ENCODE data around the gene PLCL1. TPM values are rescaled to one million over a fixed set of nuclear protein-coding genes. Genes with fewer than 3 reads are reported as not detected.
"Not testable (repeated sequence)": the region's sequence is repeated elsewhere in the genome, so short reads cannot be mapped to it uniquely, and the experiment has no call there.

Gene PLCL1
- total RNA-seq, 2 donors from 2014 or later = 0.14 to 0.95 TPM

DNA sequence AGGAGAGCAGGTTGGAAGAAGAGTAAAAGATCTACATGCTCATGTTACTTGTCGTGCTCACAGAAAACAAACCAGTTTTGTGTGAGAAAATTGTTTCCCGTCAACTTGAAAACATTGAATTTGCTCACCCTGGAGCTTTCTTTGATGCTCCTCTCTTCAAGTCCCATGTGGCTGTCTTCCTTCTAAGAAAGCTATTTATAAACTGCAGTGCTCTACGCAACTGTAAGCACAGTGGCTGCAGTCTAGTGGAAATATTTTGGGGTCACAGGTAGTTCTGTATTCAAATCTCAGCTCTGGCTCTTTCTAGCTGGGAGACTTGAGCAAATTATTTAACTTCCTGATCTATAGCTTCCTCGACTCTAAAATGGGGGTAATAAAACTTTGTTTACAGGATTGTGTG is 211.8 kb downstream of the PLCL1 start:
- H3K27me3 Mint-ChIP-seq = no peaks in the 10 kb centered on the region
- peaks cover 15% of the 10 kb centered on the region for H3K9me3 Mint-ChIP-seq
- no peaks in the 10 kb centered on the region for H3K4me1 Mint-ChIP-seq (ENCODE audit: low read depth in 2 of 2)
- no peak for ATAC-seq
- DNase-seq (ENCODE audit: low spot score) = no peak
- H3K4me3 Mint-ChIP-seq = no peak overlapping the region
- no peak overlapping the region for H3K27ac Mint-ChIP-seq
- peaks cover 7% of the 10 kb centered on the region for H3K36me3 Mint-ChIP-seq

DNA sequence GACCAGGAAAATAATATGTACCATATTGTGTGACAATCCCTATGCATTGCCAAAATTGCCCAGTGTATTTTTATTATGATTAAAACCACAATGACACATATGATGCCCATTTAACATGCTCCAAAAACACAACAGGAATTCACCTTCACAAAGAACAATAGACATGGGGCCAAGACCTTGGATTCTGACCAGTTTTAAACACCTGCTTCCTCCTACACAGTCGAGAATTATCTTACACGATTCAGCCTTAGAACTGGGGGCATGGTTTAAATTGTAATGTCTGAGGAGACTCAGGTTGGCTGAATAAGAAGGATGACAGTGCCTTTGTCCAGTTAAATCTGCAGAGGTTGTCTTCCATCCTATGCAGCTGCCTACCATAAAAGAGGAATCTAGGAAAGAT is 212.7 kb downstream of the PLCL1 start:
- no peak for ATAC-seq
- no peak overlapping the region for H3K4me3 Mint-ChIP-seq

DNA sequence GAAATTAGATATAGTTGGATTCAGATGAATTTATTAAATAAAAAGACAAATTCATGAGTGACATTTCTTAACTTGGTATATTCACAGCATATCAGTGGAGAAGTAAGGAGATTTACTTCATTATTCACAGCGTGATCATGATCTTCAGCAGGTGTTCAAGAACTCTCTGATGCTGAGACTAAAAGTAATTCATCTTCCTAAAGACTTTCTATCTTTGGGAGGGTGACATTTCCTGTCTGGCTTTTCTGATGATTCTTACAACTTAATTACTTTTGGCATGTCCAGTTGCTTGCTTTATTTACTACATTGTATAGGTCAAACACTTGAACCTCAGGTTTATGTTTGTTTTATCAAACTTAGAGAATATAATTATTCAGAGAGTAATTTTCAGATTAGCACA is 224.6 kb downstream of the PLCL1 start:
- no peak overlapping the region for H3K4me3 Mint-ChIP-seq
- H3K9me3 Mint-ChIP-seq = no peaks in the 10 kb centered on the region
- ATAC-seq (no peak), DNase-seq (ENCODE audit: low spot score) (no peak)
- no peaks in the 10 kb centered on the region for H3K36me3 Mint-ChIP-seq
- H3K4me1 Mint-ChIP-seq (ENCODE audit: low read depth in 2 of 2) = no peaks in the 10 kb centered on the region
- no peaks in the 10 kb centered on the region for H3K27me3 Mint-ChIP-seq
- H3K27ac Mint-ChIP-seq = no peak overlapping the region

More for the DNA sequence above, 212.7 kb downstream of the PLCL1 start:
- no peak overlapping the region for H3K27ac Mint-ChIP-seq
- no peaks in the 10 kb centered on the region for H3K27me3 Mint-ChIP-seq
- H3K36me3 Mint-ChIP-seq = no peaks in the 10 kb centered on the region
- peaks cover 12% of the 10 kb centered on the region for H3K9me3 Mint-ChIP-seq
- H3K4me1 Mint-ChIP-seq (ENCODE audit: low read depth in 2 of 2) = no peaks in the 10 kb centered on the region
- DNase-seq (ENCODE audit: low spot score) = no peak

DNA sequence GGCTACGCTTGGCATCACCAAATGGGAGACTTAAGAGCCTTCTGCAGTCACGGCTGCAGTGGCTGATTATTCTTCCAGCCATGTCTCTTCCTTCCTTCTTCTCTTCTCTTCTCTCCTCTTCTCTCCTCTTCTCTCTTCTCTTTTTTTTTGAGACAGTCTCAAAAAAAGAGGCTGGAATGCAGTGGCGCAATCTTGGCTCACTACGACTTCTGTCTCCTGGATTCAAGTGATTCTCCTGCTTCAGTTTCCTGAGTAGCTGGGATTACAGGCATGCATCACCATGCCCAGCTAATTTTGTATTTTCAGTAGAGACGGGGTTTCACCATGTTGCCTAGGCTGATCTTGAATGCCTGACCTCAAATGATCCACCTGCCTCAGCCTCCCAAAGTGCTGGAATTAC is 225.2 kb downstream of the PLCL1 start:
- not testable (repeated sequence) for H3K4me1 Mint-ChIP-seq (ENCODE audit: low read depth in 2 of 2); H3K27ac Mint-ChIP-seq; H3K4me3 Mint-ChIP-seq; H3K9me3 Mint-ChIP-seq; DNase-seq (ENCODE audit: low spot score); H3K36me3 Mint-ChIP-seq; H3K27me3 Mint-ChIP-seq; ATAC-seq

DNA sequence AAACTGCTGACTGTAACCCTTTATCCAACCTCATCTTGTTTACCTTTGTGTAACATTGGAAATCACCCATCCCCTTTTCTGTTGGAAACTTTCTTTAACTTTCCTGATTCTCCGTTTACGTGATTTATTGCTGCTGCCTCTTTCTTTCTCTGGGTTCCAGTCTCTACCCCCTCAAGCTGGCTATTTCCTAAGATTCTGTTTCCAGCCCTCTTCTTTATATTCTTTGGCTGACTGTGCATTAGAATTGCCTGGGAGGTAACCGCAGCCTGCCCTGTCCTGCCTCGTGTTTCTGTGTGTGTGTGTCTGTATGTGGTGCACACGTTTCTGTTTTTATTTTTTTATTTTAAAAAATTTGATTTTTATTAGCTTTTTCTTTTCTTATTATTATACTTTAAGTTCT is 229.2 kb downstream of the PLCL1 start:
- Mint-ChIP-seq H3K9me3 (no peaks in the 10 kb centered on the region), H3K4me1 (ENCODE audit: low read depth in 2 of 2) (no peaks in the 10 kb centered on the region)

DNA sequence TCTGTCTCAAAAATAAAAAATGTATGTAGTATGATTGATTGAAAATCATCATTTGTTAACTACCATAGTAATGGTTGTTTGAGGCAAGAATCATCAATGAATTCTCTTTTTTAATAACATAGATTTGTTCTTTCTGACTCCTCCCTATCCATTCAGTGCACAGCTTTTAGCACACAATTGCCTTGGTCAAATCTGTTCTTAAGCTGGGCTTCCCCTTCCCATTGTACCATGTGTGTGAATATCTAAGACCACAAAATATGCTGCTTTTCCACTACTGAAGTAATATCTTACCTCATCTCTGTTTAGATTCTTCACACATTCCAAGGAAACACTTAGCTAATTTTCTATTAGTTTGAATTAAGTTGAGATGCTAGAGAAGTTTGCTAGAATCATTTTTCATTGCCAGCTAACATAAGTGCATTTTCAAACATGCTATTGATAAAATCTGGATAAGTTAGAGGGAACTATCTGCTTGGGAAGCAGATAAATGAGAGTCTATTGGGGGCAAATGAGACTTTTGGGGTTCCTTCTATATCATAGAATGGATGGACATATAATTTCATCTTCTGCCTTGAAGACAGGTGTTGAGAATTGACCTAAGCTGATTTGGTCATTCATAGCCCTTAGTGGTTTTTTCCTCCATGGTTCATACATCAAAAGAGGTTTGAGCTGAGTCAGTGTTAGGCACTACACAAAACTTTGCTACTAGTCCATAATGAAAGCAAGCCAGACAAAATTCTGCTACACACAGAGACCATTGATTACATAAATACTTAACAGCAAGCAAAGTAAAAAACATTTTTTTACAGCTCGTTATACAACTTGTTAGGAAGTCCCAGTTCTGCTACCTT is 231.9 kb downstream of the PLCL1 start:
- DNase-seq (ENCODE audit: low spot score) (no peak), ATAC-seq (no peak)
- no peaks in the 10 kb centered on the region for H3K9me3 Mint-ChIP-seq
- no peaks in the 10 kb centered on the region for H3K36me3 Mint-ChIP-seq
- H3K27ac Mint-ChIP-seq = no peak overlapping the region
- no peaks in the 10 kb centered on the region for H3K27me3 Mint-ChIP-seq
- no peak overlapping the region for H3K4me3 Mint-ChIP-seq
- H3K4me1 Mint-ChIP-seq (ENCODE audit: low read depth in 2 of 2) = no peaks in the 10 kb centered on the region

More for the DNA sequence above, 229.2 kb downstream of the PLCL1 start:
- ATAC-seq = no peak
- H3K27me3 Mint-ChIP-seq = no peaks in the 10 kb centered on the region
- H3K27ac Mint-ChIP-seq = no peak overlapping the region
- H3K36me3 Mint-ChIP-seq = no peaks in the 10 kb centered on the region
- no peak overlapping the region for H3K4me3 Mint-ChIP-seq
- DNase-seq (ENCODE audit: low spot score) = no peak

DNA sequence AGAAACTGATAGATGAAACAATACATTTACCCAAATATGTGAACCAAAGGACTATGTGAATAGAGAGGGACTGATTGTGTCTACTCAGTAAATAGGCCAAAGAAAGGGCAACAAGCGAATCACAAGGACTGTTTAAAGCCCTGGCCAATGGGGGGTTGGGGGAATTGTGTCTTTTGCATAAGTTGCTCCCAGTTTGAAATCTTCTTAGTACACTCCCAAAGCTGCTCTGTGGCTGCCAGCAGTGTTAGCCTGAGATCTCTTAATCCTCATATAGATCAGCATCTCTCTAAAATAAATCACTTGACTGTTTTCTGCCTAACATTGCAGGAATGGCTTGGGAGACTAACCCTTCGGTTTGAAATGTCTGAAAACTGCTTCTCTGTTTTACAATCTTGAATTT is 236.4 kb downstream of the PLCL1 start:
- ATAC-seq = no peak
- no peaks in the 10 kb centered on the region for H3K36me3 Mint-ChIP-seq
- H3K27ac Mint-ChIP-seq = no peak overlapping the region
- H3K4me3 Mint-ChIP-seq = no peak overlapping the region
- no peak for DNase-seq (ENCODE audit: low spot score)
- no peaks in the 10 kb centered on the region for H3K27me3 Mint-ChIP-seq
- no peaks in the 10 kb centered on the region for H3K4me1 Mint-ChIP-seq (ENCODE audit: low read depth in 2 of 2)
- no peaks in the 10 kb centered on the region for H3K9me3 Mint-ChIP-seq

DNA sequence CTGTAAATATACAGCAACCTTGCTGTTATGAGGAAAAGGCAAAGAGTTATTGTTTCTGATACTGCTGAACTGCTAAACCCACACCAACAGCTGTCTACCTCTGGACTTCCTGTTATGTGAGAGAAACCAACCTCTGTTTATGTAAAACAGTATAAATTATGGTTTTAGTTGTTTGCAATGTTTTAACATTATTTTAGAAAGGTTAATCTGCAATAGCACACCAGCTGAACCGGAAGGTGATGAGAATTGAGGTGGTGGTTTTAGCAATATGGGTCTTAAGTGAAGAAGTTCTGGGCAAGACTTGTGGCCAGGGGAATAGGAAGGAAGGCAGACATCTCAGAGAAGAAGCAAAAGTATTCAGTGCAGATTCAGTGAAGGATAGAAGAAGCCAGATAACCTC is 237.8 kb downstream of the PLCL1 start:
- DNase-seq (ENCODE audit: low spot score) = no peak
- ATAC-seq = peak in 1 of 2 donors; percentile 73
- Mint-ChIP-seq H3K4me3 (no peak overlapping the region), H3K27ac (no peak overlapping the region), H3K27me3 (no peaks in the 10 kb centered on the region), H3K36me3 (no peaks in the 10 kb centered on the region), H3K4me1 (ENCODE audit: low read depth in 2 of 2) (no peaks in the 10 kb centered on the region), H3K9me3 (peaks cover 2% of the 10 kb centered on the region)

DNA sequence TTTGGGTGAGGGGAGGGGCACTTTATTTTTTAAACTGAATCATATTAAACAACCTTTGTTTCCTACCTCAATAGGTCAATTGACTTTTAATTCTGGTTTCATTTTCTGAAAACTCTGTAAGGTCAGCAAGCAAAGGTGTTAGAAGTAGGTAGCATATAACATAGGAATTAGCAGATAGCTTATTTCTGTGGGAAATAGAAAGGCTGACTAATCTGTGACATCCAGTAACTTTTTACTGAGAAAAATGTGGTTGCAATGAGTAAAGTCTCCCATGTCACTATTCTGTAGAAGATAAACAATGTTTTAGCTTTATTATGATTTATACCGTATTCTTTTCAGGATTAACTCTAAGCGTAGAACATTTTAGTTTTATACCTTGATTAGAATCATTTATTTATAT is 240.4 kb downstream of the PLCL1 start:
- no peaks in the 10 kb centered on the region for H3K4me1 Mint-ChIP-seq (ENCODE audit: low read depth in 2 of 2)
- DNase-seq (ENCODE audit: low spot score) (no peak), ATAC-seq (no peak)
- no peaks in the 10 kb centered on the region for H3K27me3 Mint-ChIP-seq
- H3K9me3 Mint-ChIP-seq = peaks cover 2% of the 10 kb centered on the region
- no peak overlapping the region for H3K4me3 Mint-ChIP-seq
- no peak overlapping the region for H3K27ac Mint-ChIP-seq
- H3K36me3 Mint-ChIP-seq = no peaks in the 10 kb centered on the region

DNA sequence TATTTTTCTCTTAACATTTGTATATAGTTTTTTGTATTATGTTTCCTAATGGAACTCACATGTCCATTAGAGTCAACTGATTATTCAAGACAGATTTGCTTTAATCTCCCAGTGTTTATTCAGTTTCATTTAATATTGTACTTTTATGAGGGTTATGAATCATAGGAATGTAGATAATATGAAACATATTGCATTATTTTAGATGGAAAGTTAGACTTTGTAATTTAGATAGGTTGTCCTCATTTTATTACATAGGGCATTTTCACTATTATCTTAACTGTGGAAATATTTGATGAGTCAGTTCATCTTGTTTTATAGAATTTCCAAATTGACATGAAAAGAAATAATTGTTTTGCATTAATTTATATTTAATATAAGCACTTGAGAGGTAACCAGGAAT is 240.8 kb downstream of the PLCL1 start:
- no peaks in the 10 kb centered on the region for H3K36me3 Mint-ChIP-seq
- no peak overlapping the region for H3K27ac Mint-ChIP-seq
- DNase-seq (ENCODE audit: low spot score) (no peak), ATAC-seq (no peak)
- H3K4me1 Mint-ChIP-seq (ENCODE audit: low read depth in 2 of 2) = no peaks in the 10 kb centered on the region
- H3K4me3 Mint-ChIP-seq = no peak overlapping the region
- H3K9me3 Mint-ChIP-seq = peaks cover 2% of the 10 kb centered on the region
- H3K27me3 Mint-ChIP-seq = no peaks in the 10 kb centered on the region

DNA sequence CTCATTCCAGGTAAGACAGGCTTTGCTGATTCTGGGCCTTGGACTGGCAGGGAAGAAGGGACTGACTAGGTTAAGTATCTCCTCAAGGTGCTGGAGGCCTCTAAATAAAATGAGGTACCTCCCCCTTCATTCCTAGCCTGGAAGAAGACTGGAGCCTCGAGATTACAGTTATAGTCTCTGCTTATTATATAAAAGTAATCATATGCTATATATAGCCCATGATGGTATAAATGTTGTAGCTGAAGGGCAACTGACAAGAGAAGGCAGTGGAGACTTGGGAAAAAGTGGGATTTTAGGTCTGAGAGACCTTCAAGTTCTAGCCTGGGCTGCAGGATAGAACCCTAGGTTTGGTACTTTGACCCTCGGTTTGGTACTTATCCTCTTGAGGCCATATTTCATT is 248.3 kb downstream of the PLCL1 start:
- no peak for ATAC-seq
- Mint-ChIP-seq H3K36me3 (no peaks in the 10 kb centered on the region), H3K27me3 (no peaks in the 10 kb centered on the region), H3K4me1 (ENCODE audit: low read depth in 2 of 2) (no peaks in the 10 kb centered on the region), H3K9me3 (no peaks in the 10 kb centered on the region), H3K4me3 (no peak overlapping the region), H3K27ac (no peak overlapping the region)
- DNase-seq (ENCODE audit: low spot score) = no peak

DNA sequence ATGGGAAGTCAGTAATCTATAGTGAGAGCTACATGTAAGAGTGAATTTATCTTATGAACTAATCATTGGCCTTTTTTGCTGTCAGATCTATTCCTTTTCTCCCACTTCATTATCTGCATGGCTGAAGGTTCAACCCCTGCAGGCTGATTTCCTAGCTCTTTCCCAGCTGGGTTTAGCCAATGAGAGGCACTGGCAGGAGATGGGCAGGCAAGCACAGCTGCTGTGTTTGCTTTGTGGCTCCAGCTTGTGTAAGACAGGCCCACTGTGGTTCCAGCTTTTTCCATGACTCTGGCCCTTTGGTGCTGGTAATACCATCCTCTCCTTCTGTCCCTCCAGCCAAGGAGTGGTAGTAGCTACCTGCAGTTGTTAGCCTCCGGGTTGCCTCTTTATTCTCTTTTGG is 248.8 kb downstream of the PLCL1 start:
- H3K4me1 Mint-ChIP-seq (ENCODE audit: low read depth in 2 of 2) = no peaks in the 10 kb centered on the region
- H3K36me3 Mint-ChIP-seq = no peaks in the 10 kb centered on the region
- H3K27me3 Mint-ChIP-seq = no peaks in the 10 kb centered on the region

DNA sequence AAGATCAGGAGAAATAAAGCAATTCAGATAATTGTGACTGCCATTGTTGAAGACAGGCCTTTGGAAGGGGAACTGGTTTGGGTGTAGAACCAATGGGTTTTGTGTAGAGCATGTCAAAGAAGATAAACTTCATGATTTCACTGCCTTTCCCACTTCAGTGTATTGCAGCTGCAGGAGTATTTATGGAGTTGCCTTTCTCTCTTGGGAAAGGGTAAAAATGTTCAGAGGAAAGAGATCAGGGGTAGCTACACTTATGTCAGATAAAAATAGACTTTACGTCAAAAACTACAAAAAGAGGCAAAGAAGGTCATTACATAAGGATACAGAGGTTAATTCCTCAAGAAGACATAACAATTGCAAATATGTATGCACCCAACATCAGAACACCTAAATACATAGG is 249.4 kb downstream of the PLCL1 start:
- Mint-ChIP-seq H3K27me3 (no peaks in the 10 kb centered on the region), H3K27ac (no peak overlapping the region), H3K4me3 (no peak overlapping the region), H3K9me3 (no peaks in the 10 kb centered on the region), H3K36me3 (no peaks in the 10 kb centered on the region), H3K4me1 (ENCODE audit: low read depth in 2 of 2) (no peaks in the 10 kb centered on the region)
- no peak for DNase-seq (ENCODE audit: low spot score)
- ATAC-seq = no peak

More for the DNA sequence above, 248.8 kb downstream of the PLCL1 start:
- ATAC-seq (no peak), DNase-seq (ENCODE audit: low spot score) (no peak)
- Mint-ChIP-seq H3K9me3 (no peaks in the 10 kb centered on the region), H3K27ac (no peak overlapping the region), H3K4me3 (no peak overlapping the region)

DNA sequence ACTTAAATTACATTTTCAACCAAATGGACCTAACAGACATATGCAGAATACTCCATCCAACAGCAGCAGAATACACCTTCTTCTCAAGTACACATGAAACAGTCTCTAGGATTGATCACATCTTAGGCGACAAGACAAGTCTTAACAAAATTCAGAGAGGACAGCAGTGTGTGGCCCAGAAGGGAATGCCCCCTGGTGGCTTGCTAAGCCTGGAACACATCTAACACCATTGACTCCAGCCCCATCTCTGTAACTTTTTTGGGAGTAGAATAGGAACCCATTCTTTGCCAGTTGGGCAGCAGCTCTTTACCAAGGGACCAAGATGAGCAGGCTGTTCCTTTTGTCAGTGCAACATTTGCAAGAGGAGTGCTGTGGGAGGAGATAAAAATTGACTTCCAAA is 249.9 kb downstream of the PLCL1 start:
- no peaks in the 10 kb centered on the region for H3K27me3 Mint-ChIP-seq
- no peaks in the 10 kb centered on the region for H3K36me3 Mint-ChIP-seq
- H3K27ac Mint-ChIP-seq = no peak overlapping the region
- peak in 1 of 2 donors; percentile 67 for ATAC-seq
- H3K4me1 Mint-ChIP-seq (ENCODE audit: low read depth in 2 of 2) = no peaks in the 10 kb centered on the region
- no peak for DNase-seq (ENCODE audit: low spot score)
- no peak overlapping the region for H3K4me3 Mint-ChIP-seq
- no peaks in the 10 kb centered on the region for H3K9me3 Mint-ChIP-seq

DNA sequence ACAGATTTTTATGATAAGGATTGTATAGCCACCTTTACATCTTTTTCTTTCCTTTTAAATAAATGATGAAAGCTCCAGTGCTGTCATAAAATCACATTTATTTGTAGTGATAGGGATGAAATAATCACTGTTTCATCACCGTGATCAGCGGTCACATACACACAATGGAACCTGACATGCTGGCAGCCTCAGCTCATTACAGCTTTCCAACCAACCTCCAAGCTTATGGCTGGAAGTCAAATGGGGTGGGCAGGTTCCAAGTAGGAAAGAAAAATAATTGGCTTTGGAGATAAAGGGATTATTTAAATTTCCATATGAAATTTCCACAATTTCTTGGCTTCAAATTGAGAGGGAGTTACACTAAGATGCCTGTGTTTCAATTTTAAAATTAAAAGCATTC is 251.3 kb downstream of the PLCL1 start:
- H3K27me3 Mint-ChIP-seq = no peaks in the 10 kb centered on the region
- no peaks in the 10 kb centered on the region for H3K36me3 Mint-ChIP-seq
- no peak for DNase-seq (ENCODE audit: low spot score)
- no peaks in the 10 kb centered on the region for H3K9me3 Mint-ChIP-seq
- no peak overlapping the region for H3K4me3 Mint-ChIP-seq
- no peaks in the 10 kb centered on the region for H3K4me1 Mint-ChIP-seq (ENCODE audit: low read depth in 2 of 2)
- H3K27ac Mint-ChIP-seq = no peak overlapping the region
- no peak for ATAC-seq

Data from natural killer cell treated with Interleukin-12 subunit alpha and Interleukin-12 subunit beta and Interleukin-15 and Interleukin-18, amount 100 ng/mL, for 72 hours (primary cell).